Peyer's patch (tissue), 4 donors: Measurements from ENCODE around the gene NXPH2.

ENCODE experiments used
- CTCF ChIP-seq, 6 experiments: fragments of 450-650 bp in 4 of 6; fragments of 200-600 bp in 2 of 6; sonication (generic) in 1 of 6; IDR thresholded peaks; one replicate each; pipeline ENCODE4 v1.5.1; 2017 to 2019; ENCODE audit warnings: antibody characterized with exemption in 6 of 6, mild to moderate bottlenecking in 3 of 6, moderate library complexity in 1 of 6
- POLR2A ChIP-seq, 2 donors: fragments of 450-650 bp; IDR thresholded peaks; one replicate each; pipeline ENCODE4 v1.5.1; 2017; ENCODE audit warnings: antibody characterized with exemption in 2 of 2, mild to moderate bottlenecking in 2 of 2, moderate library complexity in 2 of 2

GRCh38 chr2:138671566-138671965 is 108.6 kb downstream of the NXPH2 start:
- TF ChIP-seq POLR2A (IDR thresholded peaks at IDR 0.05) (no peak), CTCF (IDR thresholded peaks at IDR 0.05) (no peak)
